T-helper 2 cell (primary cell): ENCODE results near the gene PPP1R12B.
"Not testable (repeated sequence)": the region's sequence is repeated elsewhere in the genome, so short reads cannot be mapped to it uniquely, and the experiment has no call there.

ENCODE experiments used
- DNase-seq, 5 experiments: peaks; one replicate each; pipeline versions ENCODE4 v3.0.0 to v3.0.0-alpha.2; 2012 to 2022

The PPP1R12B gene

DNA sequence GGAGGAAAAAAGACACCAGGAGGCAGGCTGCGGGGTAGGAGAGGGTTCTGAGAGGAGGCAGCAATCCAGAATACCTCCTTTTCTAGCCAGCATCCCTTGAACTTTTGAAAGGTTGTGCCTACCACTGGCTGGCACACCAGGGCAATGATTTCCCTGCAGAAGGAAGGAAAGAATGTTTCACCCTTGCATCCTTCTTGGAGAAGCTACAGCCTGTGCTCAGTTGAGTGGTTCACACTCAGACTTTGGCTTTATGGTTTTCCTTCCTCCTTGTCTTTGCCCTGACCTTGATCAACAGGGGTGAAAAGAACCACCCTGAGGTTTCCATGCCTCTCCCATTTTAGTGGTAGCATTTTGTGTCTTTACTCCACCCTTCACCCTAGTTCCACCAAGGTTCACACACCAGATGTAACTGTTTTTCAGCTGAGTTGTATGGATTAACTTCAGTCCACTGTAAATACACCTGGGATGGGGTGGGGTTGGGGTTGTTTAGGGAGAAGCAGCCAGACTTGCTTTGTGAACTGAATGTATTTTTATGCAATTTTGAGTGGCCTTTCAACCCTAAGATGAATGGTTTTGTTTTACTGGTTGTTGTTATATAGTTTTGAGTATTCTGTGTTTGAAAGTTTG, 239.5 kb downstream of the PPP1R12B start:
- no peak for DNase-seq

DNA sequence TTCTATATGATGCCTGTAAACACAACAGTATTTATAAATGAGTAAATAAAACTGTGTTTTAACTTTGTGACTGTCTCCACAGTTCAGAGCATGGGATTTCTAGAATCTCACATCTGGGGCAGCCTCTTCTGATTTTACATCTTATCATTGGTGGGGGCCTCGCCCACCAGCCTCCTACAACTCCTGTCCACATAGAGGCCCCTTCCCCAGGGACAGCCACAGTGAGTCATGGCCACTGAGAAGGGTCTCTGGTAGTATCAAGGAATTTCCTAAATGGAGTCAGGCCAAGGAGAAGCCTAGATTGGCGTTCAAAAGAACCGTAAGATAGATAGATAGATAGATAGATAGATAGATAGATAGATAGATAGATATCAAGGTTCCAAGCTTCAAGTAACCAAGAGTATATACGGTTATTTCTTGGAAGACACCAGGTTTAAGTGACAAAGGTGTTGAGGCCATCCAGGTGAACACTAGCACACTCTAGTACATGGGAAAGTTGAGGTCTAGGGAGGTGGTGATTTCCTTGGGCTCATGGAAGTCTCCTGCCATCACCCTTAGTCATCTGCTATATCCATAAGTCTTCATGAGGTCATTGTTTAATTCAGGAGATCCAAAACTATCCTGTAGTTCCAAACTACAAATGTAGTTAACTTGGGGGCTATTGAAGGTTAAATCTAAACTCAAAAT, 240.1 kb downstream of the PPP1R12B start:
- no peak for DNase-seq

DNA sequence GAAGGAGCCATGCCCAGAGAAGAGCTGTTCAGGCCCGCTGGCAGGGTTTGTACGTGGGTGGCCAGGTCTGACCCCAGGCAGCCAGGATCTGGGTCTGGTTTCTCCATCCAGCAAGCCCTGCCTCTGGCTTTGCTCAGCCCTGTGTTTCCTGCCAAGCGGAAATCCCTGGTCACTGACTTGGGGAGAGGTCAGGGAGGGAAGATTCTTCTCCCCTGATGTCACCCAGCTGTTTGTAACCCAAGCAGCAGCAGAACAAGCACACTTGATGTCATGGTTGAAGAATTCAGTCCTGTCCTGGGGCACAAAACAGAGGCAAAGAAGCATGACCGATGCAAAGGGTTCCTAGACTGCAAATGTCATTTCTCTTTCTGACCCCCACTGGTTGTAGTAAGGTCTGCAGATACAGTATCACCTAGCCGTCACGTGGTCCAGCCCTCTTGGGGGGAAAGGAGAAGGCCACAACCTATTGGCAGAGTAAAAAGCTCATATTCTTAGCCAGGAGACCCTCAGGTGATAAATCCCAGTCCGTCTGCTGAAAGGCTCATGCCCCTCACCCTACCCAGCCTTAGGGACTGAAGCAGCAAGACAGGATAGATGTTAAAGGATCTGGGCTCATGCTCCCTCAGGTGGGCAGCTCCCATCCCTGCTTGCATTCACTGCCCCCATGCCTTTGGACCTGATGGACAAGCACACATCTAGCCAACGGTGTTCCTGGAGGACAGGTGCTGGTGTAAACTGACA, 240.9 kb downstream of the PPP1R12B start:
- DNase-seq = no peak

DNA sequence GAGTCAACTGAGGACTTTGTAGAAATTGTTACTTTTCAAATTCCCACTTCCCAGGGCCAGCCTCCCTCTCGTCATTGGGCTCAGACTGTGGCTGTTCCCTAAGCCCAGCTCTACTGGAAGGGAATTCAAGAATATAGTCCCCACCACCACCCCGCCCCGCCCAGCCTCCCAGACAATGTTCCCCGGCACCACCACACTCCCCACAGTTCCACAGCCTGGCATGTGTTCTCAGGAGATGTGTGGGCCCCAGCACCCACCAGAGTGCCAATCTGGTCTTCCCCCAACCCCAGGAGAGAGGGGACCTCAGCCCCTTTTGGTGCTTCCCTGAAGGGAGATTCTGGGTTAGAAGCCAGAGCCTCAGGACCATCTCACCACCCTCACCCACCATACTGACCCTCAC, 241.6 kb downstream of the PPP1R12B start:
- no peak for DNase-seq

GRCh38 chr1:202590975-202591411, 242.5 kb downstream of the PPP1R12B start:
- DNase-seq = no peak

- no peak for DNase-seq
Observed at GRCh38 chr1:202591515-202591914, 243.0 kb downstream of the PPP1R12B start.

- DNase-seq = no peak
Observed at GRCh38 chr1:202592146-202592545, 243.6 kb downstream of the PPP1R12B start.

GRCh38 chr1:202593845-202594244, 245.3 kb downstream of the PPP1R12B start:
- DNase-seq = no peak

DNA sequence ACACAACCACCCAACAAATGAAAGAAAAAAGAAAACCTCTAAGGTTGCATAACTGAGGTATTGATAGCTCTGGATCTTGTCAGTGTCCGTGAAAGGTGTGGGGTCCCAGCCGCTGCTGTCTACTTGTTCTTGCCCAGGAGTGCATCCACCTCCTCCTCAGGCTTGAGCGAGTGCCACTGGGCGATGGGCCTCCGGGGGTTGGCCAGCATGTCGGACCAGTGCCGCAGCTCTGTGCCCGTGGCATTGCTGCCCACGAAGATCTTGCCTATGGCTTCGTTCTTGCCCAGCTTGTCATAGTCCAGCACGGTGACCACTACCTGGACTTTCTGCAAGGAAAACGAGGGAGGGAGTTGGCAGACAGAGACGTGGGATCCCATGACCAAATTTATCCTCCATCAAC, 248.1 kb downstream of the PPP1R12B start:
- DNase-seq = no peak

GRCh38 chr1:202597090-202597761, 248.7 kb downstream of the PPP1R12B start:
- DNase-seq = no peak

- DNase-seq = peak in 1 of 5 experiments; percentile 53
Observed at GRCh38 chr1:202599669-202600431, 251.4 kb downstream of the PPP1R12B start.

- no peak for DNase-seq
Observed at GRCh38 chr1:202600432-202601041, 252.0 kb downstream of the PPP1R12B start.

- no peak for DNase-seq
Observed at GRCh38 chr1:202603435-202603834, 254.9 kb downstream of the PPP1R12B start.

DNA sequence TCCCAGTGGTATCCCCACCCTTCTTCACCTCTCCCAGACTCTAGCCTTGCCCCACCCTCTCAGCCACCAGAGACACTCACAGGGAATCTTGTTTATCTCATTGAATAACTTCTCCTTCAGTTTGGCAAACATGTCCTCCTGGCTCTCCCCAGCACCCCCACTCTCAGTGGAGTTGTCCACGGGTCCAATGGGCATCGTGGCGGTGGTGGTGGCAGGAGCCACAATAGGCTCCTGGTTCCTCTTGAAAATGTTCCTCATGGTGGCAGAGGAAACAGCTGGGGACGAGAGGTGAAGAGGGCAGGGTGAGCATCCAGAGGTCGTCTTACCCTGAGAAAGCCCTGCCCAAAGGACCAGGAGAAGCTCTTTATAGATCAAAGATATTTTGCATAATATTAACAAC, 257.0 kb downstream of the PPP1R12B start:
- no peak for DNase-seq

DNA sequence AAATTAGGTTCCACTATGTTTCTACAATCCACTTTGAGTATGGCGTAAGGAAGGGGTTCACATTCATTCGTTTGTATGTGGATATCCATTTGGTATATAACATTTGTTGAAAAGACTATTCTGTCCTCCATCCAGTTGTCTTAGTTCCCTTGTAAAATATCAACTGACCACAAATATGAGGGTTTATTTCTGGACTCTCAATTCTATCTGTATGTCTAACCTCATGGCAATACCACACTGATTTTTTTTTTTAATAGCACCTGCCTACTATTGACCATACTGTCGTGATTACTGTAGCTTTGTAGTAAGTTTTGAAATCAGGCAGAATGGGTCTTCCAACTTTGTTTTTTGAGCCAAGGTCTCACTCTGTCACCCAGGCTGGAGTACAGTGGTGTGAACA, 263.5 kb downstream of the PPP1R12B start:
- DNase-seq = not testable (repeated sequence)

- no peak for DNase-seq
Observed at GRCh38 chr1:202613571-202613970, 265.1 kb downstream of the PPP1R12B start.

DNA sequence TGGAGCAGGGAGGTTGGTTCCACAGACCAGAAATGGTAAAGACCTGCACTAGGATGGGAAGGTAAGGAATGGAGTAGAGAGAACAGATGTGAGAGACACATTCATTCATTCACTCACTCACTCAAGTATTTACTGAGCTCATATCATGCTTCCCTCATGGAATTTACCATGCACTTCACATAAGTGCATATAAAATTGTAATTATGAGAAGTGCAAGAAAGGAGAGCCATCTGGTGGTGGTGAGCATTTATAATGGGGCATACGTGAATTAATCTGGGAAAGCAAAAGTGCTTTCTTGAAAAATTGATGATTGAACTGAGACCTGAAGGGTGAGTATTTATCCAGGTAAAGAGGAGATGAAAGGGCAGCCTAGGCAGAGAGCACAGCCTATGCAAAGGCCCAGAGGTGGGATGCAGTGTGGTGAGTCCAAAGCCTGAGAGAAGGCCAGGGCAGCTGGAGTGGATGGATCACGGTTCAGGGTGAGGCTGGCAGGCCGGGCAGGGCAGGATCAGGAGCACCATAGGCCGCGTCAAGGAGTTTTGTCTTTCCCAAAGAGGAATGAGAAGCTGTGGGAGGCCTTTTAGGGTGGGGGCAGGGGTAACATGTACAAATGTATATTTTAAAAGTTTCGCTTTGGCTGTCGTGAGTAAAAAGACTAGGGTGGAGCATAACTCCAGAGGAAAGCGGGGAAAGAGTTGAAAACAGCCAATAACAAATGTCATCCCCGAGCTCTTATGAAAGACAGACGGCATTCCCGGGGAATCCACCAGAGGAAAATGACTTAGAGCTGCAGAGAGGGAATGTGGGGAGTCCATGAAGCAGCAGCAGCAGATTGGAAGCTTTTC, 266.1 kb downstream of the PPP1R12B start:
- DNase-seq = not testable (repeated sequence)

DNA sequence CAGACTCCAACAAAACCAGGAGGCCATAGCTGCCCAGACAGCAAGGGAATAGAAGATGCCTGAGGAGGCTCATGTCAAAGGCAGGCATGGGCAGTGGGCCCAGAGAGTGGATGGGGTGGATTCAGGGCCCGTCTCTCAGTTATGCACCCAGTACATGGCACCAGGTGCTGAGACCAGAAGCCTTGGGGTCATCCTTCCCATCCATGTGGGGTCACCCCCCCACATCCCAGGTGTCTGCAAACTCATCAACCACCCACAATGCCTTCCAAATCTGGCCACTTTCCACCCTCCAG, 266.7 kb downstream of the PPP1R12B start:
- DNase-seq = not testable (repeated sequence)

- no peak for DNase-seq
Observed at GRCh38 chr1:202615501-202616354, 267.2 kb downstream of the PPP1R12B start.

DNA sequence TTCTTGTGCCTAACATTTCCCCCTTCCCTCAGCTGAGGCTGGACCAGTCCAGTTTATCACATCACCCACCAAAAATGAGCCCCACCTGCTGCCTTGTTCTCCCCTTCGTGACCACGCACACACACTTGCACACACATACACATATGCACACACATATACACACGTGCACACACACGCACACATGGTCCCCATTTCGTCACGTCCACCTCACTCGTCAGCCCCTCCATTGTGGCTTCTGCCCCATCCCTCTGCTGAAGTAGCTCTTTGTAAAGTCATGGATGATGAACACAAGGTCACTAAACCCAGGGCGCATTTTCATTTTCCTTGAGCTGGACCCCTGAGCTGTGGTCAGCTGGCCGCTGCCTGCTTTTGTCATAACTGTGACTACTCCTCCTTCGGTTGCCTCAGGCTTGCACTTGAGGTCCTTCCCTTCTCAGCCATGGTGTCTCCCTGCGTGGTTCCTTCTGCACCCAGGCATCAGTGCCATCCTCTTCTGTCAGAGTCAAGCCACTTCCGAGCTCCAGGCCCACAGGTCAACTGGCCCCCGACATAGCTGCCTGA, 267.9 kb downstream of the PPP1R12B start:
- no peak for DNase-seq
